Measurements from ENCODE around the gene LRRK1.

Gene LRRK1

GRCh38 chr15:101112336-101113113 is 193.4 kb downstream of the LRRK1 start:
- DNase-seq (ENCODE audit: low read depth in 2 of 2): no peak

DNA sequence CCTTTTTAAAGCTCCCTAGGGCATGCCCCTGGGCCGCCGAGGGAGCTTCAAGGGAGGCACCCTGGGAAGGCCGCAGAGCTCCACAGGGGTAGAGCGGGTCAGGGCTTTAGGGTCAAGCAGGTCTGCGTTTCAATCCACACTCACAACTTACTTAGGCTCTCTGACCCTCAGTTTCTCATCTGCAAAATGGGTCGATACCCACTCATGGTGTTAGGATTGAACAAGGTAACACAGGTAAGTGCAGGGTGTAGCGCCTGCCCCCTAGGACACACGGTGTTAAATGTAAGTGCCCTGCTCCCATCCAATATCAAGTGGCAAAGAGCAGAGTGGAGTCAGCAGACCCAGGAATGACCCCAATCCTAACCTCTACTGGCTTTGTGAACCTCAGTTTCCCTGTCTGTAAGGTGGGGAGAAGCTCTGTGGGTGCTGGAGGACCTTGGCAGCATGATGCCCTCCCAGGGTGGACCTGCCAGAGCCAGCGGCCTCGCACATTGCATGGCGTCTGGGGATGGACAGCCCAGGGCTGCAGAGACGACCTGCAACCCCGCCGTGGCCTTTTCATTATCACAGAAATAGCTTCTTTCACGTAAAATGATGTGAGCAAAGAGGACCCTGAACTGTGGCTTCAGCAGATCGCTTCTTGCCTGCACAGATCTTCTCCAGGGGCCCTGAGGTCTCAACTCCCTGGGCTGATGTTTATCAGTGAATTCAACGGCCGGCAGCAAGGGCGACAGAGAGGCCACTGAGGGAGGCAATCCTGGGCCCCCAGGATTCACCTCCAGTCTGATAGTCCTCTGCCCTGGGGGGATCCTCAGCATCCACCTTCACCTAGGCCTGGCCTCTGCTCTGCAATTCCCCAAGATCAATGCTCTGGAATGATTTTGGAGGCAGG is 194.2 kb downstream of the LRRK1 start:
- no peak for DNase-seq (ENCODE audit: low read depth in 2 of 2)

- DNase-seq (ENCODE audit: low read depth in 2 of 2): no peak
Measured at GRCh38 chr15:101114166-101114565, 195.0 kb downstream of the LRRK1 start.

- DNase-seq (ENCODE audit: low read depth in 2 of 2): no peak
Measured at GRCh38 chr15:101114610-101115009, 195.5 kb downstream of the LRRK1 start.

DNA sequence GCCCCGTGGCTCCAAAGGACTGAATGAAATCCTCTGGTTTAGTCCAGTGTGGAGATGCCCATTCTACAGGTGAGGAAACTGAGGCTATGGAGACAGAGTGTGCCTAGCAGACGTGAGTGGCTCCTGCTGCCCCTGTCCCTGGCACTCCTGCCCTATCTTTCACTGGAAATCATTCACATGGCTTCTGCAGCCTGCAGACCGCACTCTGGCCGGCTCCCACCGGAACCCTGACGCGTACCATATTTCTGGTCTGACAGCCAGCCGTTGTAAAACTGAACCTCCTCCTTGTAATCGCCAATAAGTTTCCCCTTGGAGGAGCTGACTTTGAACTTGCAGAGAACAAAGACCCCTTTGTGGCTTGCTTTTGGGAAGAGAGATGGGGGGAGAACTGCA is 196.2 kb downstream of the LRRK1 start:
- DNase-seq (ENCODE audit: low read depth in 2 of 2): no peak

DNA sequence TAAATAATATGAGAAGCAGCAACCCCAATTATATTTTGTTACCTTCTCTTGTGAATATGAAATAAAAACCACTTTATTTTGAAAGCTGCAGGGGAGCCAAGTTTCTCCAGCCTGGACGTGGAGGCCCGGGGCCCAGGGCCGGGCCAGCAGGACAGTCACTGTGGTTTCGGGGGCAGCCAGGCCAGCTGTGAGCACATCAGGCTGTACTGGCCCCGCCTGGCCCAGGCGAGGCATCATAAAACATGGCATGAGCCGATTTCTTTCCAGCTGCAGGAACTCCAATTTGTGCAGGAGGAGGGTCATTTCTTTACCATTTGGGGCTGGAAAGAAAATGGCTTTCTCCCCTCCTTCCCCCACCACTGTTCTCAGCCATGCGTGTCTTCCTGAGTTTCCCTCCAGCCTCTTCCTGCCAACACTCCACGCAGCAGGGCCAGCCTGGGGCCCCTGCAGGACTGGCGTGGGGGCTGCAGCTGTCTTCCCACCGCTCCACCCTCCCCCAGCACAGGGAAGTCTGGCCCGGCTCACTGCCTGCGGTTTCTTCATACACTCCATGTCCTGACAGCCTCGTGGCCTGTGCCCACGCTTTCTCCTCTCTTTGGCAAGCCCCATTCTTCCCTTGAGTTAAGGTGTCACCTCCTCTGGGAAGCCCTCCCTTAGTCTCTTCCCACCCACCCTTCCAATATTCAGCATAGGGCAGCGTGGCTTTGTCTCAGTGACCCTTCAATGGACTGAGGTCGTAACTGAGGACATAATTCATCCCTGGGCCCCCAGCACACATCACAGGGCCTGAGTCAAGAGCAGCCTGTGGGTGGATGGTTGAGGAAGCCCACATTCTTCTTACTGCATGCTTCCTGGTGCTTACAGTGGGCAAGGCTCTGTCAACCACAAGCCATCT is 196.9 kb downstream of the LRRK1 start:
- DNase-seq (ENCODE audit: low read depth in 2 of 2): no peak

DNA sequence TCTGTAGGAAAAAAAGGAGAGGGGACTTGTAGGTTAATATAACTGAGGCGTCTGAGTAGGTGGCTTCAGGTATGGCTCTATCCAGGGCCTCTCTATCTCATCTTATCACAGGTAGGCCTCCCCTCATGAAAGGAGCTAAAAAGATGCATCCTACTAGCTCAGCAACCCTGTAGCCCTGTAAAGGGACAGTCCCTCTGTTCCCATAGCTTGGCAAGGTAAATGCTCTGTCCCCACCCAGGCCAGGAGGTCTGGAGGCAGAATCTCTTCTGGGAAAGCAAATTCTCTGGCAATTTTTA is 197.5 kb downstream of the LRRK1 start:
- no peak for DNase-seq (ENCODE audit: low read depth in 2 of 2)

DNA sequence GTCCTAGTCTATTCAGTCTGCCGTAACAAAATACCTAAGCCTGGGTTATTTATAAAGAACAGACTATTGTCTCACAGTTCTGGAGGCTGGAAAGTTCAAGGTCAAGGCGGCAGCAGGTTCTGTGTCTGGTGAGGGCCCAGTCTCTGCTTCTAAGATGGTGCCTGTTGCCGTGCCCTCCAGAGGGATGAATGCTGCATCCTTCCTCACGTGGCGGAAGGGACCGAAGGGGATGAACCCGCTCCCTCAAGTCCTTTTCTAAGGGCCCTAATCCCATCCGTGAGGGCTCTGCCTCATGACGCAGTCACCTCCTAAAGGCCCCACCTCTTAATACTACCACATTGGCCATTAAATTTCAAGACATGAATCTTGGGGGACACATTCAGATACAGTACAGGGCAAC is 199.0 kb downstream of the LRRK1 start:
- no peak for DNase-seq (ENCODE audit: low read depth in 2 of 2)

DNA sequence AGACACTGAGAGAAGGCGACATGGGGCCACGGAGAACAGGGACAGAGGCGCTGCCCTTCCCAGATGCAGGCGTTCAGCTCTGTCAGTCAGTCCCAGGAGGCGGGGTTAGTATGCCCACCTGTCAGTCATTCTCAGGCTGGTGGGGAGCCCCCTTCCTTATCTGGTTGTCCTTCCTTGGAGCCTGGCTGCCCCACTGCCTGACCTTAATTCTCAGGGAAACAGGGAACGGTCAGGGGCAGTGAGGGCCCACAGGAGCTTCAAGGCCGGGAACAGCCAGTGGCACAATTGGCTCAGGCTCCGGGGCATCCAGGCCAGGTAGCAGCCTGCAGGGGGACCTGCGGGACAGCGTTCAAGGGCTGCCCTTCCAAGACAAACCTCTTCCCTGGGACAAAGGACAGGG is 199.5 kb downstream of the LRRK1 start:
- no peak for DNase-seq (ENCODE audit: low read depth in 2 of 2)

- DNase-seq (ENCODE audit: low read depth in 2 of 2): no peak
Measured at GRCh38 chr15:101119181-101119580, 200.0 kb downstream of the LRRK1 start.

Measured in stimulated activated CD4-positive, alpha-beta T cell treated with anti-CD3 and anti-CD28 coated beads, Interleukin-12 subunit alpha, Interleukin-12 subunit beta, amount 100 ng/mL, for 24 hours (primary cell).